IMR-90 (cell line): Measurements from ENCODE around the gene CDH2. TPM values are rescaled to one million over a fixed set of nuclear protein-coding genes. Genes with fewer than 3 reads are reported as not detected.

Experiments used
- ATAC-seq: fragments of 200-7000 bp; cut with Tn5 transposase; 2 replicates; pipeline ENCODE4 v1.9.1; 2020; ENCODE audit warnings: low read depth, mild to moderate bottlenecking, moderate library complexity
- BruUV-seq: library from RNA; stranded (reverse); fragments of 400-500 nt; replicated peaks from 2 replicates; lab custom pipeline; 2021; lab: Mats Ljungman, UMichigan
- CTCF ChIA-PET: fragments of 300-600 bp; formaldehyde crosslinking; extraction: SDS; loops from one replicate; lab custom pipeline; 2021; ENCODE audit warnings: antibody characterized with exemption; lab: Yijun Ruan, JAX
- POLR2A ChIA-PET: fragments of 300-600 bp; sonication (Branson Sonifier 250); formaldehyde crosslinking; loops from one replicate; lab custom pipeline; 2022; ENCODE audit warnings: antibody characterized with exemption; ENCODE audit not compliant: unreplicated experiment; lab: Charles Lee
- DNase-seq: peaks from one replicate; pipeline ENCODE4 v3.0.0; 2013
- H2AFZ ChIP-seq: replicated peaks from 2 replicates; pipeline ENCODE3; 2013; ENCODE audit warnings: low read length, mild to moderate bottlenecking; ENCODE audit not compliant: poor library complexity
- H2AK5ac ChIP-seq: 2 replicates; pipeline ENCODE4 v1.6.1; 2013; ENCODE audit warnings: low read depth, low read length, inconsistent platforms
- H2AK9ac ChIP-seq: replicated peaks from 2 replicates; pipeline ENCODE3; 2013; ENCODE audit warnings: mild to moderate bottlenecking, low read depth, low read length, moderate library complexity; ENCODE audit not compliant: poor library complexity
- H2BK120ac ChIP-seq: 2 replicates; pipeline ENCODE4 v1.6.1; 2013; ENCODE audit warnings: low read depth, low read length, inconsistent platforms
- H2BK15ac ChIP-seq: 3 replicates; pipeline ENCODE4 v1.6.1; 2013; ENCODE audit warnings: low read depth, low read length, inconsistent platforms
- H2BK20ac ChIP-seq: 2 replicates; pipeline ENCODE4 v1.6.1; 2013; ENCODE audit warnings: low read depth, mild to moderate bottlenecking, inconsistent platforms, low read length, moderate library complexity
- H2BK5ac ChIP-seq: 2 replicates; pipeline ENCODE4 v1.6.1; 2013; ENCODE audit warnings: mild to moderate bottlenecking, low read depth, low read length, inconsistent platforms; ENCODE audit not compliant: poor library complexity, severe bottlenecking
- H3K14ac ChIP-seq: replicated peaks from 2 replicates; pipeline ENCODE4 v1.6.1; 2013; ENCODE audit warnings: low read depth, low read length, inconsistent platforms
- H3K18ac ChIP-seq: 2 replicates; pipeline ENCODE4 v1.6.1; 2013; ENCODE audit warnings: low read depth, low read length, control low read depth
- H3K23ac ChIP-seq: 2 replicates; pipeline ENCODE4 v1.6.1; 2013; ENCODE audit warnings: low read depth, low read length, inconsistent platforms
- H3K27ac ChIP-seq: 2 replicates; pipeline ENCODE4 v1.5.1; 2013; ENCODE audit warnings: mild to moderate bottlenecking, control low read depth, low read length; ENCODE audit not compliant: insufficient read depth
- H3K27me3 ChIP-seq: 2 replicates; pipeline ENCODE4 v1.6.1; 2013; ENCODE audit warnings: low read length; ENCODE audit not compliant: control insufficient read depth, insufficient read depth
- H3K36me3 ChIP-seq: 2 replicates; pipeline ENCODE4 v1.6.1; 2013; ENCODE audit warnings: low read length, mixed read lengths; ENCODE audit not compliant: control insufficient read depth, insufficient read depth
- H3K4ac ChIP-seq: 2 replicates; pipeline ENCODE4 v1.6.1; 2013; ENCODE audit warnings: low read depth, low read length, inconsistent platforms
- H3K4me1 ChIP-seq: 2 replicates; pipeline ENCODE4 v1.6.1; 2013; ENCODE audit warnings: low read length, mixed read lengths; ENCODE audit not compliant: control insufficient read depth, insufficient read depth
- H3K4me2 ChIP-seq: 2 replicates; pipeline ENCODE4 v1.6.1; 2013; ENCODE audit warnings: low read depth, mild to moderate bottlenecking, control low read depth, low read length, moderate library complexity
- H3K4me3 ChIP-seq: 2 replicates; pipeline ENCODE4 v1.5.1; 2013; ENCODE audit warnings: low read depth, mild to moderate bottlenecking, control low read depth, low read length, moderate library complexity; ENCODE audit not compliant: insufficient read depth
- H3K56ac ChIP-seq: 2 replicates; pipeline ENCODE4 v1.6.1; 2013; ENCODE audit warnings: low read length, inconsistent platforms; ENCODE audit not compliant: insufficient read depth; ENCODE audit errors: extremely low read depth
- H3K79me1 ChIP-seq, 2 experiments: 2 replicates each; pipeline ENCODE4 v1.6.1; 2013; ENCODE audit warnings: low read length in 2 of 2, inconsistent platforms in 1 of 2, low read depth in 1 of 2
- H3K9ac ChIP-seq: 2 replicates; pipeline ENCODE4 v1.6.1; 2013; ENCODE audit warnings: low read depth, low read length, control low read depth
- H3K9me1 ChIP-seq: 2 replicates; pipeline ENCODE4 v1.6.1; 2013; ENCODE audit warnings: low read length, inconsistent platforms; ENCODE audit not compliant: insufficient read depth
- H3K9me3 ChIP-seq: 2 replicates; pipeline ENCODE4 v1.6.1; 2013; ENCODE audit warnings: low read length; ENCODE audit not compliant: control insufficient read depth, insufficient read depth
- H4K20me1 ChIP-seq: 2 replicates; pipeline ENCODE4 v1.6.1; 2013; ENCODE audit warnings: low read length, inconsistent platforms; ENCODE audit not compliant: insufficient read depth
- H4K5ac ChIP-seq: 2 replicates; pipeline ENCODE4 v1.6.1; 2013; ENCODE audit warnings: mild to moderate bottlenecking, low read depth, low read length, control low read depth
- H4K8ac ChIP-seq, 2 experiments: 2 replicates each; pipeline ENCODE4 v1.6.1; 2013; ENCODE audit warnings: low read depth in 2 of 2, low read length in 2 of 2, control low read depth in 1 of 2, inconsistent platforms in 1 of 2
- H4K91ac ChIP-seq: 2 replicates; pipeline ENCODE4 v1.6.1; 2013; ENCODE audit warnings: low read depth, low read length, inconsistent platforms; ENCODE audit not compliant: insufficient read depth
- BHLHE40 ChIP-seq: fragments of 150-350 bp; IDR thresholded peaks from 2 replicates; pipeline ENCODE4 v1.6.1; 2016; ENCODE audit warnings: mild to moderate bottlenecking, low read depth, low read length
- CEBPB ChIP-seq: IDR thresholded peaks from 2 replicates; pipeline ENCODE4 v1.6.1; 2012; ENCODE audit warnings: low read depth, low read length, improper control_type of control experiment
- CHD1 ChIP-seq: IDR thresholded peaks from 2 replicates; pipeline ENCODE4 v1.6.1; 2012; ENCODE audit warnings: low read depth, low read length, improper control_type of control experiment
- ELK1 ChIP-seq: fragments of 150-350 bp; IDR thresholded peaks from 2 replicates; pipeline ENCODE4 v1.6.1; 2016; ENCODE audit warnings: low read depth, mild to moderate bottlenecking, low read length, moderate library complexity, borderline replicate concordance
- FOS ChIP-seq: fragments of 150-350 bp; IDR thresholded peaks from 2 replicates; pipeline ENCODE4 v1.6.1; 2016; ENCODE audit warnings: low read depth, low read length
- MAFK ChIP-seq: IDR thresholded peaks from 2 replicates; pipeline ENCODE4 v1.6.1; 2012; ENCODE audit warnings: low read depth, low read length, improper control_type of control experiment
- MAZ ChIP-seq: IDR thresholded peaks from 2 replicates; pipeline ENCODE4 v1.6.1; 2012; ENCODE audit warnings: low read depth, mild to moderate bottlenecking, low read length, improper control_type of control experiment, moderate library complexity, borderline replicate concordance
- MXI1 ChIP-seq: IDR thresholded peaks from 2 replicates; pipeline ENCODE4 v1.6.1; 2012; ENCODE audit warnings: low read depth, mild to moderate bottlenecking, low read length, moderate library complexity, borderline replicate concordance
- NFE2L2 ChIP-seq: fragments of 150-350 bp; IDR thresholded peaks from 2 replicates; pipeline ENCODE4 v1.6.1; 2016; ENCODE audit warnings: low read depth, mild to moderate bottlenecking, low read length
- POLR2A ChIP-seq: IDR thresholded peaks from 2 replicates; pipeline ENCODE4 v1.6.1; 2012; ENCODE audit warnings: mild to moderate bottlenecking, low read depth, low read length
- RAD21 ChIP-seq: IDR thresholded peaks from 2 replicates; pipeline ENCODE4 v1.6.1; 2012; ENCODE audit warnings: low read length, improper control_type of control experiment
- RCOR1 ChIP-seq: IDR thresholded peaks from 2 replicates; pipeline ENCODE4 v1.6.1; 2012; ENCODE audit warnings: mild to moderate bottlenecking, low read length, improper control_type of control experiment; ENCODE audit not compliant: insufficient replicate concordance
- RFX5 ChIP-seq: IDR thresholded peaks from 2 replicates; pipeline ENCODE4 v1.8.0; 2012; ENCODE audit warnings: low read depth, mild to moderate bottlenecking, low read length, moderate library complexity
- SMC3 ChIP-seq: fragments of 150-350 bp; IDR thresholded peaks from 2 replicates; pipeline ENCODE4 v1.6.1; 2016; ENCODE audit warnings: low read depth, mild to moderate bottlenecking, antibody characterized with exemption, low read length, moderate library complexity
- WGBS, 2 experiments: methylation state at CpG; one replicate each; pipeline versions ENCODE4 v1.1.5 to v1.1.7; 2013; ENCODE audit warnings: missing lambda C conversion rate in 2 of 2; ENCODE audit not compliant: insufficient read length in 1 of 2; ENCODE audit errors: extremely low coverage in 2 of 2; 5-methylcytosine and 5-hydroxymethylcytosine counted together
- dilution Hi-C: fragments of 300-500 bp; cut with HindIII; formaldehyde crosslinking; loops from one replicate; pipeline ENCODE4 v1.14.3; 2018; ENCODE audit warnings: low sequenced_read_pairs; ENCODE audit not compliant: unreplicated experiment
- in situ Hi-C: fragments of 300-500 bp; cut with MboI; formaldehyde crosslinking; loops from 3 replicates; pipeline ENCODE4 v1.14.3; 2019; ENCODE audit warnings: low sequenced_read_pairs, inconsistent platforms, mixed read lengths
- intact Hi-C: fragments of 100-400 bp; cut with micrococcal nuclease; formaldehyde crosslinking; loops from 2 replicates; pipeline ENCODE4 v1.10.0; 2022
- polyA plus RNA-seq, 3 experiments: library from polyadenylated mRNA; depleted of rRNA; stranded (reverse); fragments of >200 nt; gene quantifications; 2 replicates each; pipeline ENCODE4 v1.2.3, GENCODE V29; 2012; ENCODE audit warnings: low replicate concordance in 1 of 3
- total RNA-seq: library from RNA; depleted of rRNA; stranded (reverse); fragments of >200 nt; gene quantifications from 2 replicates; pipeline ENCODE4 v1.2.3, GENCODE V29; 2012
- TF ChIP-seq, protein P1 (sequence below): conservative IDR thresholded peaks from 2 replicates; pipeline ENCODE4 v1.5.1; 2012; ENCODE audit warnings: mild to moderate bottlenecking, low read depth, low read length, improper control_type of control experiment
- TF ChIP-seq, protein P2 (sequence below): fragments of 150-350 bp; IDR thresholded peaks from 2 replicates; pipeline ENCODE4 v1.6.1; 2017; ENCODE audit warnings: mild to moderate bottlenecking, antibody characterized with exemption, low read length, low read depth

Gene CDH2
- total and polyA plus RNA-seq, 2 of the 4 experiments (the other 2 are of a cell fraction), result 55.6 to 111 TPM

GRCh38 chr18:27976806-27977408 is 200.0 kb downstream of the CDH2 start:
- in situ Hi-C loops, result no loop called here
- Histone ChIP-seq H3K36me3 (peaks cover 13% of the 10 kb centered on the region; the same call in 1 of the 2 replicates), H2BK20ac (no peak overlapping the region), H3K9ac (no peak overlapping the region), H3K18ac (no peak overlapping the region), H3K79me1 (no peaks in the 10 kb centered on the region; a peak in 2 of 4 replicates), H3K27me3 (no peaks in the 10 kb centered on the region), H3K9me3 (no peaks in the 10 kb centered on the region), H4K5ac (no peak overlapping the region), H3K4me1 (no peaks in the 10 kb centered on the region), H4K8ac (no peak overlapping the region), H3K27ac (no peak overlapping the region), H3K14ac (no peak overlapping the region), H2AFZ (no peak overlapping the region), H2BK5ac (no peak overlapping the region), H3K4me2 (no peak overlapping the region), H3K4ac (no peak overlapping the region), H3K23ac (no peak overlapping the region), H2BK15ac (no peak overlapping the region), H3K4me3 (no peak overlapping the region), H2BK120ac (no peak overlapping the region), H3K9me1 (no peaks in the 10 kb centered on the region; the same call in 1 of the 2 replicates), H2AK5ac (no peak overlapping the region), H2AK9ac (no peak overlapping the region), H4K91ac (no peak overlapping the region), H3K56ac (no peak overlapping the region), H4K20me1 (no peaks in the 10 kb centered on the region)
- ATAC-seq (no peak), DNase-seq (no peak)
- ChIA-PET CTCF (interaction anchor here (1.0 kb wide), 1 partner anchor 12 kb away, joined by 3 read pairs; no protein-coding TSS in a partner anchor), POLR2A (no interaction called here)
- TF ChIP-seq RAD21 (no peak), MAZ (no peak), CEBPB (no peak), SMC3 (no peak), RCOR1 (no peak), FOS (no peak), NFE2L2 (no peak), CHD1 (no peak), BHLHE40 (no peak), POLR2A (no peak), RFX5 (no peak), ELK1 (no peak), MXI1 (no peak), MAFK (no peak)
- TF ChIP-seq, protein P1, sequence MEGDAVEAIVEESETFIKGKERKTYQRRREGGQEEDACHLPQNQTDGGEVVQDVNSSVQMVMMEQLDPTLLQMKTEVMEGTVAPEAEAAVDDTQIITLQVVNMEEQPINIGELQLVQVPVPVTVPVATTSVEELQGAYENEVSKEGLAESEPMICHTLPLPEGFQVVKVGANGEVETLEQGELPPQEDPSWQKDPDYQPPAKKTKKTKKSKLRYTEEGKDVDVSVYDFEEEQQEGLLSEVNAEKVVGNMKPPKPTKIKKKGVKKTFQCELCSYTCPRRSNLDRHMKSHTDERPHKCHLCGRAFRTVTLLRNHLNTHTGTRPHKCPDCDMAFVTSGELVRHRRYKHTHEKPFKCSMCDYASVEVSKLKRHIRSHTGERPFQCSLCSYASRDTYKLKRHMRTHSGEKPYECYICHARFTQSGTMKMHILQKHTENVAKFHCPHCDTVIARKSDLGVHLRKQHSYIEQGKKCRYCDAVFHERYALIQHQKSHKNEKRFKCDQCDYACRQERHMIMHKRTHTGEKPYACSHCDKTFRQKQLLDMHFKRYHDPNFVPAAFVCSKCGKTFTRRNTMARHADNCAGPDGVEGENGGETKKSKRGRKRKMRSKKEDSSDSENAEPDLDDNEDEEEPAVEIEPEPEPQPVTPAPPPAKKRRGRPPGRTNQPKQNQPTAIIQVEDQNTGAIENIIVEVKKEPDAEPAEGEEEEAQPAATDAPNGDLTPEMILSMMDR, result no peak
- TF ChIP-seq, protein P2, sequence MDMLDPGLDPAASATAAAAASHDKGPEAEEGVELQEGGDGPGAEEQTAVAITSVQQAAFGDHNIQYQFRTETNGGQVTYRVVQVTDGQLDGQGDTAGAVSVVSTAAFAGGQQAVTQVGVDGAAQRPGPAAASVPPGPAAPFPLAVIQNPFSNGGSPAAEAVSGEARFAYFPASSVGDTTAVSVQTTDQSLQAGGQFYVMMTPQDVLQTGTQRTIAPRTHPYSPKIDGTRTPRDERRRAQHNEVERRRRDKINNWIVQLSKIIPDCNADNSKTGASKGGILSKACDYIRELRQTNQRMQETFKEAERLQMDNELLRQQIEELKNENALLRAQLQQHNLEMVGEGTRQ, result no peak
- no TSS peak for BruUV-seq
- dilution Hi-C loops, result no loop called here
- intact Hi-C loops, result no loop called here
- no CpG with 5 or more reads among the region's 7 CpGs for WGBS, 2 experiments
